Activated effector memory CD4-positive, alpha-beta T cell treated with Interleukin-2 at 50 U/mL for 16 hours (primary cell): ENCODE measurements around the gene MAP1LC3A.
"Not testable (repeated sequence)": the region's sequence is repeated elsewhere in the genome, so short reads cannot be mapped to it uniquely, and the experiment has no call there.

Source experiments
- DNase-seq: peaks from one replicate; pipeline ENCODE4 v3.0.0-alpha.2; 2020

The MAP1LC3A gene

DNA sequence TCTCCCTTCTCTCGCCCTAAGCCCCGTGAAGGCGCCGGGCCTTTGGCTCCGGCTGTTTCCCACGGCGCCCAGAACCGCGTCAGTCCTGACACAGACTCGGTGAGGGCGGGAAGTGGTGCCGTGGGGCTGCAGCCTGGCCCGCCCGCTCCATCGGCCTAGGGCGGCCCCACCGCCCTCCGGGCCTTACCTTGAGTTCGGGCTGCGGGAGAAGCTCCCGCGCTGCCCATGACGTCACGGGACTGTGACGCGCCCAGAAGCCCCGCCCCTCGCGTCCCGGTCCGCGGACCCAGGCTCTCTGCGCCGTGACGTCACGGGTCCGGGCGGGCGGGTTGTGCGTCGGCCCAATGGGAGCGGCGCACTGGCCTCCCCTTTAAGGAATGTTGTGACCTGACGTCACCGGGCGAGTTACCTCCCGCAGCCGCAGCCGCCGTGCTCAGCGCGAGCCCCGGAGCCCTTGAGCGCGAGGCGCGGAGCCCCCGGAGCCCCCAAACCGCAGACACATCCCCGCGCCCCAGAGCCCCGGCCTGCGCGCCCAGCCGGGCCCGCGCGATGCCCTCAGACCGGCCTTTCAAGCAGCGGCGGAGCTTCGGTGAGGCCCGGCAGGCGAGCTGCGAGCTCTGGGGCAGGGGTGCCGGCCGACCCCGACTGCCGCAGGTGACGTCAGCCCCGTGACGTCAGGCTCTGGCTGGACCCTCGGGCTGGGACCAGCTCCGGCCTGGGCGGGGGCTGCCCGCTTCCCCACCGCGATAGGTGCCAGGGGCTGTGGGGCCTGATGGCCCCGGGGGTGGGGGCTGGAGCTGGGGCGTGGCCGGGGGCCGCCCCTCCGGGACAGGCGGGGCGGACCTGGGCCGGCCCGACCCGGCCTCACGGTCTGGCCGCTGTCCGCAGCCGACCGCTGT is at the start of gene MAP1LC3A:
MAP1LC3A (plus strand) TSS at position 399 of the 899 bp plus-strand sequence; CDS start at position 550, 151 bp downstream.
- DNase-seq: peak; percentile 83

DNA sequence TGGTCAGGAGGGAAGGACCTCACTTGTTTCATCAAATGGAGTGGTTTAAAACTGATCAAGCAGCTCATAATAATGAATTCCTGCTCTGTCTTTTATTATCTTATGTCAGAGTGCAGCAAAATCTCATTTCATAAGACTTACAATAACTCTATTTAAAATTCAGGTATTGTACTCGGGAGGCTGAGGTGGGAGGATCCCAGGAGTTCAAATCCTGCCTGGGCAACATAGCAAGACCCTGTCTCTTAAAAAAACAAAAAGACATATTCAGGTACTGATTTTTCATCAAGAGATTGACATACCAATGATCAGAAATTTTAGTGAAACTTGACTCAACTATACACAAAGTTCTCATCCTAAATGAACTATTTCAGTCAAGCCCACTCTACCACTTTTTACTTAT is 47.9 kb upstream of the MAP1LC3A start:
- no peak for DNase-seq

DNA sequence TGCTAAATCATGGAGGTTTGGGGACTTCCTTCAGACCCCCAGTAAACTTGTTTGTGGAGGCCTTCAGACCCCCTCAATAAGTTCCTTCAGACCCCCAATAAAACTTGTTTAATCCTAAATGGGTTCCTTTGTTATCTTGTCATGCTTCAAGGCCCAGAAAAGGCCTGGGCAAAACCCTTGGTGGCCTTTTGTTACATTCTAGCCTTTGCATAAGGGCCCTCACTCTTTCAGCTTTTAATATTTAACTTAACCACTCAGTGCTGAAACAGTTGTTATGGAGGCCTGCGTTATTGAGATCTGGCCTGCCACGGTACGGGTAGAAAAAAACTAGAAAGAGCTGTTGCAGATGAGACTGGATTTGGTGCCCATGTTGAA is 46.6 kb upstream of the MAP1LC3A start:
- no peak for DNase-seq

DNA sequence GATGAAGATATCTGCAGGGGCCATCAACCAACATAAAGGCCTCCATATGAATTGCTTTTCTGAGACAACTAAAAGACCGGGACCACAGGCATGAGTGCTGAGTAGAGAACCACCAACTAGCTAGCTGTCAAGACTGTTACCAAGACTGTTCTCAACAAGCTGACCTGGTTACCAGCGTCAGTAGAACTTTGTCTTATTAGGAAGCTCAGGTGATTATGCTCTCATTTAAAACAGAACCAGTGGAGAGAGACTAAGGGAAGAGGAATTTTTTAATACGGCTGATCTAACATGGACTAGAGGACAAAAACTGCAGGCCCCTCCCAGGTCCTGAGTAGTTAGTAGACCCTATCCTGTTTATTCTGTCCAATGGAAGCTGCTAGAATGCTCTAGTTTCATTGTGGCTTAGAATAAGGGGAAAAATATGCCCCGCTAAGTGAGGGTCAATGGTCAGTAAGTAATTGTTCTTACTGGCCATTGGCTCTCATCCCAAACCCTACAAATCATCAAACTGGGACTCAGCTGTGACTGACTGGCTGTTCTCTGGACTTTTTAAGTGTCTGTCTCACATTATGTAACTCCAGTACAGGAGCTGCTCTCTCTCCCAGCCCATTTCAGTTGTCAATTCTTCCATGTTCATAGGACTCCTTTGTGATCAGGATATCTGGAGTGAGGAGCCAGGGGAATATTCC is 46.1 kb upstream of the MAP1LC3A start:
- no peak for DNase-seq

DNA sequence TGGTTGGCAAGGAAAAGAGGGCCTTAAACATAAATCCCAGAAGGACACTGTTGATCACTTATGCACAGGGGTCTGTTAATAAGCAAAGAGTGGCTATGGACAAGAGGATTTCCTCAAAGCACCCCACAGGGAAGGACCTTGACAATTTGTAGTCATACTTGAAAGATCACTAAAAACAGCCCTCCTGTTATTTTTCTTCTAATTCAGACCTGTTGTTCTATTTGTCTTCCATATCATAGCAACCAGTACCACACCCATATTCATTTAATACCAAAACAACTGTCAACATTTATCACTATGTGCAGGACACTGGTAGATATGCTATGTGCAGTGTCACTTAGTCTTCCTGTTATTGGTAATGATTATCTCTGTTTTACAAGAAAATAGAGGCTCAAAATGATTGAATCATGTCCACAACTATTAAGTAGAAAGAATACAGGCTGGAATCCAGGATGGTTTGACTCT is 45.5 kb upstream of the MAP1LC3A start:
- no peak for DNase-seq

DNA sequence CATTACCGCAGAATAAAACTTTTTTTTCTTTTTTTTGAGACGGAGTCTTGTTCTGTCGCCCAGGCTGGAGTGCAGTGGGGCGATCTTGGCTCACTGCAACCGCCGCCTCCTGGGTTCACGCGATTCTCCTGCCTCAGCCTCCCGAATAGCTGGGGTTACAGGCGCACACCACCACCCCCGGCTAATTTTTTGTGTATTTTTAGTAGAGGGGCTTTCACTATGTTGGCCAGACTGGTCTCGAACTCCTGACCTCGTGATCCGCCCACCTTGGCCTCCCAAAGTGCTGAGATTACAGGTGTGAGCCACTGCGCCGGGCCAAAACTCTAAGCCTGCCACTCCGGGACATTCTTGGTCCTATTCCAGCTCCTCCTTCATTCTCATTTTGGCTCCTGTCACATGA is 44.5 kb upstream of the MAP1LC3A start:
- DNase-seq: not testable (repeated sequence)

DNA sequence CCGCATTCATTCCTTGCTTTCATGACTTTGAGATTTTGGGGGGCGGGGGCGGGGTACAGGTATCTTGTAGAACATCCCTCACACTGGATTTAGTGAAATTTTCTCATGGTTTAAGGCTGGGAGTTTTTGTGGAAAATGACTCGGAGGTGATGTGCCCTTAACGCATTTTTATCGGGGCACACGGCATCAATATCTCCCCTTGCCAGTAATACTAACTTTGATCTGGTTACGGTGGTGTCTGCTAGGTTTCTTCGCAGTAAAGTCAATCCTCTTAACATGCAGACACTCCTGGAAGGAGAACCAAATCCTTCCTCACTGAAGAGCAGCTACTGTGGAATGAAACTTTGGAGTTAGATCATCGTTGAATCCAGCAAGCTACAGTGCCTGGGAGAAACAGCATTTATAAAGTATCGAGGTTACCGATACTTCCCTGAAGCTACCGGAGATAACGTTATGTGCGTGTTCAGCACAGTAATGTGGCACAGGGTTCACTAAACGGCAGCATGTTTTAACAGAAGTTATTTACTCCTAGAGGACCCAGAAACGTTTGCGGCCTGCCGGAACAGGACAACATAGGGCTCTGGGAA is 43.5 kb upstream of the MAP1LC3A start:
- DNase-seq: no peak

DNA sequence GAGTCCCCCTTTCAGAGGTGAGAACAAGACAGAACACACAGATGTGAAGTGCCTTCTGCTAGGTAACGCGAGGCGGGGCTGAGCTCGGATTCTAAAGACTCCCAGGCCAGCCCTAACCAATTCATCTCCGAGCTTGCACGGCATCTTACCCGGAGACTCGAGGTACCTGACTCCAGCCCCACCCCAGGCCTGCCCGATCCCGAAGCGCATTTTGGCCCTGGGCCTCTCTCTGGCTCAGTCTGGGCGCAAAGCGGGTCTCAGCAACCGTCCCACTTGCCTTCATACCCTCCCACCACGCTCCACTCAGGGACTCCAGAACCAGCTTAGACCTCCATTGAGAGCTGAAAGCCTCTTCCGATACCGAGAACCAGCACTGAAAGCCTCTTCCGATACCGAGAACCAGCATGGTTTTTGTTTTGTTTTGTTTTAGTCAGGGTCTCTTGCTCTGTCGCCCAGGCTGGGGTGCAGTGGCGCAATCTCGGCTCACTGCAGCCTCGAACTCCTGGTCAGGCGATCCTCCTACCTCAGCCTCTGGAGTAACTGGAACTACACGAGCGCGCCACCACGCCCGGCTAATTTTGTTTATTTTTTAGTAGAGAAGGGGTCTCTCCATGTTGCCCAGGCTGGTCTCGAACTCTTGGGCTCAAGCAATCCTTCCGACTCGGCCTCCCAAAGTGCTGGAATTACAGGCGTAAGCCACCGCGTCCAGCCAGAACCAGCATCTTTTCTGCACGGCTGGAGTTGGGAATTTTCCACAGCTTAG is 42.9 kb upstream of the MAP1LC3A start:
- DNase-seq: peak; percentile 68

DNA sequence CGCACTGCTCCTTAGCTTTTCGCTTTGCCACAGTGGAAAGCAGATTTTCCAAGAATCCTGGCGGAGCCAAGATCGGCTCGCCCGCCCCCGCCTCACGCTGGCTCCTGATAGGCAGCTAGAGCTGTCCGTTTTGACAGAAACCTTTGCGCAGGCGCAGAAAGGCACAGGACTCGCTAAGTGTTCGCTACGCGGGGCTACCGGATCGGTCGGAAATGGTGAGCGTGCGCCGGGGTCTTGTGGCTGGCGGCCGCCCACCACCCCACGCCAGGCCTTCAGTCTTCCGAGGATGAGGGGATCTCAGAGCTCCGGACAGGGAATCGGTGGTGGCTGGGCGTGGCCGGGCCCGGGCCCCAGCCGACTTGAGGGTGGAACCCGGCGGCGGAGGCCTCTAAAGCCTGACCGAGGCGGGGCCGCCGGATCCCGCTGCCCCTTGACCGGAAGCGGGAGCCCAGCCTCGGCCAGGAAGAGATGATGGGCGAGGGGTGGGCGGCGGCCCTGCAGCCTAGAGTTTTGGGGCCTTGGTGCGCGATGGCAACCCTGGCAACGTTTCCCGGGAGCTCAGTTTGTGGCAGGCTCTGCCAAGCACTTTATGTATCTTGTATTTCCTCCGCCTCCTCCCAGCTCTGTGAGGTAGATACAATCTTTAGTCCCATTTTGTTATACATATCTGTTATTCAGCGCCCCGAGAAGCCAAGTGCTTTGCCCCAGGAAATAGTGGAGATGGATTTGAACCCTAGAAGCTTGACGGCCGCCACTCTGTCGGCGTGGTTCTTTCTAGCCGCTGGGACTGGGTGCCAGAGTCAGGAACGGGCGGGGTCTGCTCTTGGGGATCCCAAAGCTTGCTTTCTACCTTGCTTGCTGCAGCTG is 42.0 kb upstream of the MAP1LC3A start, which contains the start of gene DYNLRB1:
DYNLRB1 (plus strand) TSS at position 176 of the 867 bp plus-strand sequence; CDS start at position 213, 37 bp downstream.
- peak; percentile 87 for DNase-seq

DNA sequence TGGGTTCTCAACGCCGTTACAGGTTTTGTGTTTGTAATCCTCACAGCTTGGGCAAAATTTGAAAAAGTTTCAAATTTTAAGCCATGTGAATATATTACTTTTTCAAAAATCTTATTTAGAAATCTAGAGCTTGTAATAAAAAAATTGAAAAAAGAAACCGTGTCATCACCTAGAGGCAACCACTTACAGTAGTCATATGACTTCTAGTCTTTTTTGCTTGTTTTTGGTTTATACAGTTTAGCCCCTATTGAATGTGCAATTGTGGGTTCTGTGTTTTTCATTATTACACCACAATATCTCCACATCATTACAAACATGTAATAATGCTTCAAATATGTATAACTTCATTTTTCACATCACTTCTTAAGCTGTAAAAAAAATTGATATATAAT is 41.4 kb upstream of the MAP1LC3A start:
- no peak for DNase-seq

DNA sequence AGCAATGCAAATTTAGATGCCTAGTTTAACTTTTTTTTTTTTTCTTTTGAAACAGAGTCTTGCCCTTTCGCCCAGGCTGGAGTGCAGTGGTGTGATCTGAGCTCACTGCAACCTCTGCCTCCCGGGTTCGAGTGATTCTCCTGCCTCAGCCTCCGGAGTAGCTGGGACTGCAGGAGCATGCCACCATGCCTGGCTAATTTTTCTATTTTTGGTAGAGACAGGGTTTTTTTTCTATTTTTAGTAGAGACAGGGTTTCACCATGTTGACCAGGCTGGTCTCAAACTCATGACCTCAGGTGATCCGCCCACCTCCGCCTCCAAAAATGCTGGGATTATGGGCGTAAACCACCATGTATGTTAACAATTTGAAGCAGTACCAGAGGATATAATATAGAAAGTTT is 39.7 kb upstream of the MAP1LC3A start:
- not testable (repeated sequence) for DNase-seq

DNA sequence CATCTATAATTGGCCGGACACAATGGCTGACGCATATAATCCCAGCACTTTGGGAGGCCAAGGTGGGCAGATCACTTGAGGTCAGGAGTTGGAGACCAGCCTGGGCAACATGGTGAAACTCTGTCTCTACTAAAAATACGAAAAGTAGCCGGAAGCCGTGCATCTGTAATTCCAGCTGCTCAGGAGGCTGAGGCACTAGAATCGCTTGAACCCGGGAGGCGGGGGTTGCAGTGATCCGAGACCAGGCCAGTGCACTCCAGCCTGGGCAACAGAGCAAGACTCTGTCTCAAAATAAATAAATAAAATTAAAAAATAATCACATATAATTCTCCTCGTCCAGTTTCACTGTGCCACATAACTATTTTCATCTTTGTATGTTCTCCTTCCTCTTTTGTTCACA is 38.7 kb upstream of the MAP1LC3A start:
- DNase-seq: not testable (repeated sequence)

DNA sequence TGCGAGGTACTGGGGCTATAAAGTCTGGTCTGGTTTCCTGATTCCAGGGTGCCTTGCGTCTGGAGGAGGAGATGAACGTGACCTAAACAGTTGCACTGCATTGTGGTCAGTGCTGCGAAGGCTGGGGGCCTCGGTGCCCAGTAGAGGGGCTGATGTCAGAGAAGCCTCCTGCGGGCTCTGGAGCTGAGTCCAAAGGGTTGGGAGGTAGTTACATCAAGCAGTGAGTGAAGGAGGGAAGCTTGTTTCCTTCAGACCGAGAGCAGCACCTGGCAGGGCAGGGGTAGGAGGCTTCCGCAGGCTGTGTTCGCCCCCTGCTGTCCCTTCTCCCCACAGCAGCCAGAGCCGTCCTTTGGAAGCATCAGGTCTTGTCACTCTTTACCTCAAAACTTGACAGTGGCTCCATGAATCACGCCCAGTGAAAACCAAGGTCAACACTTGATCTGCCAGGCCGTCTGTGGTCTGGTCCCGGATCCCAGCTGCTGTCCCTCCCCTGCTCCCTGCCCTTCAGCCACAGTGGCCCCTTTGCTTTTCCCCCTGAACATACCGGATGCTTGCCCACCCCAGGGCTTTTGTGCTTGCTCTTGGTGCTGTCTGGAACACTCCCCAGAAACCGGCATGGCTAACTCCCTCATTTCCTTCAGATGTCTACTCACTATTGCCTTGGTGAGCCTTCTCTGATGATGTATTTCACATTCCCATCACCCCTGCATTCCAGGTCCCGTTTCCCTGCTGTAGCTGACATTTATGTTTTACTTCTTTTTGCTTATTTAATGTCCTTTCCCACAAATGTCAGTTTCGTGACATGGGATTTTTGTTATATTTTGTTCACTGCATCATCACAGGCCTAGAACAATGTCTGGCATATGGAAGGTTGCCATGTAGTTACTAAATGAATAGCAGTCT is 35.3 kb upstream of the MAP1LC3A start:
- no peak for DNase-seq

DNA sequence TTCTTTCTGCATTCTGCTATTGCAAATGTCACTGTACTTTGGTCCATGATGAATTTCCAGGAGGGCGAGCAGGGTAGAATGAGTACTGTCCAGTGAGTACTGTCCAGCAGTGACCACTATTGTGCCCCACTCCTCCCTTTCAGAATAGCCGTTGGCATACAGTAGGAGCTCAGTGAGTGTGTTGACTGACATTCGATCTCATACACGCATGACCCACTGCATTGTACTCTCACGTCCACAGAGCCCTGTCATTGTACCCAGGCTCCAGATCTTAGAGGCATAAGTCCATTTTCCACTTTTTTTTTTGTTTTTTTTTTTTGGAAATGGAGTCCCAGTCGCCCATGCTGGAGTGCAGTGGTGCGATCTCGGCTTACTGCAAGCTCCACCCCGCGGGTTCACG is 34.1 kb upstream of the MAP1LC3A start:
- no peak for DNase-seq

DNA sequence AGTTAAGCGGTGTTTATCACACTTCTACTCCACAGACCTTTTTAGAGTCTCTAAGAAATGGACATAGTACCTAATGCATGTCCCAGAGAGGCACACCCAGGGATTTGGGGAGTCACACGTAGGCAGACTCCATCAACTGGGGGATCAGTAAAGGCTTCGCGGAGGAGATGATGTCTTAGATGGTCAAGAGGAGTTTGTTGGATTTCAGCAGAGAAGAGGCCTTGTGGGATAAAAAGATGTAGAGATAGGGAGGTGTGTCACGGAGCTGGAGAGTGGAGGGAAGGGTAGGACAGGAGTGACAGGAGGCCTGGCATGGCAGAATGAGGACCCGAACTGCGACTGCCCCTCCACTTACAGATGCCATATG is 33.2 kb upstream of the MAP1LC3A start:
- no peak for DNase-seq

DNA sequence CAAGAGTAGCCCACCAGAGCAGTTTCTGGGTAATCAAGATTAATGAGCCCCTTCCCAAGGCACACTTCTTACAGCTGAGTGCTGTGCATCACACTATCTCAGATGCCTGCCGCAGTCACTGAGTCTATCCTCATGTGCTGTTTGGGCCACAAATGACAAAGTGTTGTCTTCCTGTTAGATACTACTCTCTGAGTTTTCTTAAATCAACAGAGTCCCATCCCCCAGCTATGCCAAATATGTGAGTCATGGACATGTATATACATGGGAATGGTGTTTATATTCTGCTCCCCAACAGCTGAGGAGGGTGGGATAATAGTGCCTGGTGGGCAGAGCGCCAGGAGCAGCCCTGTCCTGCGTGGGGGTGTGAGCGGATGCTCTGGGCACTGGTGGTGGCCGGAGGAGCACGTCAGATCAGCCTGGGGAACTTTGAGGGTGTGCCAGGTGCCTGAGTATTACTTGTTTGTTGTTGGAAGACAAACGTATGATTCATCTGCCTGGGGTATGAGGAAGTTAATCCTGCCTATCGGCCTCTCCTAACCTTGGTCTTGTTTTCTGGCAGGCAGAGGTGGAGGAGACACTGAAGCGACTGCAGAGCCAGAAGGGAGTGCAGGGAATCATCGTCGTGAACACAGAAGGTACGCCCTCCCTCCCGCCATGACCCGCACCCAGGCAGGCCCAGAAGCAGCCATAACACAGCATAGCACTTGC is 32.7 kb upstream of the MAP1LC3A start:
- no peak for DNase-seq

DNA sequence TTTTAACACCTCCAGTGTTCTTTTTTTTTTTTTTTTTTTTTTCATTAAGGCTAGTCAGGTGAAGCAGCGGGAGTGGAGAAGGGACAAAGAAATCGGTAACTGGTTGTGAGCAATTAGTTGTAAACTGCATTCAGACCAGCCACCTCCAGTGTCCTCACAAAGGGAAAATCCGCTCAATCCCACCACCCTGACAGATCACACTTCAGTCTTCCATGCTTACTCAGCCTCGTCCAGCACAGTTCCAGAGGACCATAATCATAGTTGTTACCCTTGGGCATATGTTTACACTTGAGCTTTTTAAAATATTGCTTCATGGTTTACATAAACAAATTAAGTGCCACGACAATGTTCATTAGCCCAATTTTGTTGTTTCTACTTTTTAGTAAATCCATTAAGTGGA is 32.1 kb upstream of the MAP1LC3A start:
- DNase-seq: no peak

DNA sequence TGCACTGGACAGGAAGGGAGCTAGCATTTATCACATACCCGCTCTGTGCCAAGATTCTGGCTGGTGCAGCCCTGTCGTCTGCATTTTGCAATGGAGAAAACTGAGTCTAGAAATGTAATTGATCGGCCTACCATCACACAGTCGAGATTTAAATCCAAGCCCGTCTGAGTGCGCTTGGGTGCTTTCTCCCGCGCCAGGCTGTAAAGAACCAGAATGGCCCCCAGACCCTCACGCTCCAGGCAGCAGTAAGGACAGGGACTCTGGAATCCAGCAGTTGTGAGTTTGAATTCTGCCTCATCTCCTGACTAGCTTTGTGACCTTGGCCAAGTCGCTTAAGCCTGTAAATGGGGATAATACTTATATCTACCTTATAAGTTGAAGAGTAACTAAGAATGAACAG is 31.5 kb upstream of the MAP1LC3A start:
- DNase-seq: no peak

DNA sequence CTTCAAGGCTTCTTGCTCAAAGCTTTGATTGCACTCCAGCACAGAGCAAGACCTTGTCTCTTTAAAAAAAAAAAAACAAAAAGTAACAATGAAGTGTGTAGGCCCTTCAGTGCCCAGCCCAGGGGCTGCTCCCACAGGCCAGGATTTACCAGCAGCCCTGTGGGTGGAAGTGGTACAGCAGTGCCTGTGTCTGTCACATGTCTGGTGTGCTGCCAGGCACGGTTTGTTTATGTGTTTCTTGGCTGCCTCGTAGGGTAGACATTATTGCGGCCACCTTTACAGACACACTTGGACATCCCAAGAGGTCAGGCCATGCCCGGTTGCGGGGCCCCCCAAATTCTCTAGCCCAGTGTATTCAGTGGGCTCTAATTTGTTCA is 29.6 kb upstream of the MAP1LC3A start:
- DNase-seq: no peak

DNA sequence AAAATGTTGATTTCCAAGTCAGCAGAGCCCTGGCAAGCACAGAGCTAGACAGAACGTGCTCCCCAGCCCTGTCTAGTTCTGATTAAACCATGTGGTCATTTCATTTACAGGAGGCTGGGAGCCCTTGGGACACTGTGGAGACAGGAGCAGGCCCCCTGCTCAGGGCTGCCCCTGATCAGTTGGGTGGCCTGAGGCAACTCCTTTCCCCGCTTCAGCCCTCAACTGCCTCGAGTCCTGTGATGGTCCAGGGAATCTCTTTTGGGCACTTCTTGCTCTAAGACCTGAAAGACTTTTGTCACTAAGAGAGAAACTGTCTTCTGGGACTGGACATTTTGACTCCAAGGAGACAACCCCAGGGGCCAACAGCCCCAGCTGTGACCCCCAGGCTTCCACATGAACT is 28.8 kb upstream of the MAP1LC3A start:
- no peak for DNase-seq
